WTC11 (cell line): ENCODE results near the gene TIMP4. TPM values are rescaled to one million over a fixed set of nuclear protein-coding genes. Genes with fewer than 3 reads are reported as not detected.

ENCODE experiments used
- ATAC-seq: fragments of 200-7000 bp; cut with Tn5 transposase; 2 replicates; pipeline ENCODE4 v1.10.0; 2021; ENCODE audit warnings: mild to moderate bottlenecking, moderate library complexity
- CTCF ChIA-PET: fragments of 300-600 bp; sonication (Branson Sonifier 250); formaldehyde crosslinking; loops from one replicate; lab custom pipeline; 2021; ENCODE audit warnings: antibody characterized with exemption; lab: Charles Lee
- POLR2A ChIA-PET: fragments of 350-600 bp; sonication (Branson Sonifier 250); formaldehyde crosslinking; loops from one replicate; lab custom pipeline; 2021; ENCODE audit warnings: antibody characterized with exemption; lab: Charles Lee
- DNase-seq: peaks from one replicate; pipeline ENCODE4 v3.0.0; 2021; ENCODE audit warnings: low spot score
- H3K27ac Mint-ChIP-seq: 2 replicates; pipeline ENCODE4 v1.8.0; 2021; ENCODE audit warnings: mixed read lengths
- H3K27me3 Mint-ChIP-seq: 2 replicates; pipeline ENCODE4 v1.8.0; 2021; ENCODE audit warnings: low read depth, mild to moderate bottlenecking, moderate library complexity, mixed read lengths
- H3K36me3 Mint-ChIP-seq: 2 replicates; pipeline ENCODE4 v1.8.0; 2021; ENCODE audit warnings: mixed read lengths
- H3K4me1 Mint-ChIP-seq: 2 replicates; pipeline ENCODE4 v1.8.0; 2022; ENCODE audit warnings: mixed read lengths
- H3K4me3 Mint-ChIP-seq: 2 replicates; pipeline ENCODE4 v1.8.0; 2021; ENCODE audit warnings: mild to moderate bottlenecking, moderate library complexity, mixed read lengths
- H3K9me3 Mint-ChIP-seq: 2 replicates; pipeline ENCODE4 v1.8.0; 2021; ENCODE audit warnings: mixed read lengths
- AR ChIP-seq: fragments of 250-450 bp; sonication (Bioruptor Pico); IDR thresholded peaks from 2 replicates; pipeline ENCODE4 v1.9.0; 2021; ENCODE audit warnings: mild to moderate bottlenecking
- ARID4B ChIP-seq: sonication (generic); formaldehyde crosslinking; IDR thresholded peaks from 2 replicates; pipeline ENCODE4 v1.8.0; 2023; ENCODE audit warnings: missing genetic modification reagents, mild to moderate bottlenecking, borderline replicate concordance
- ATF1 ChIP-seq: sonication (generic); formaldehyde crosslinking; IDR thresholded peaks from 2 replicates; pipeline ENCODE4 v1.8.1; 2023; ENCODE audit warnings: mild to moderate bottlenecking, moderate library complexity, missing genetic modification reagents
- ERG ChIP-seq: fragments of 250-450 bp; sonication (Bioruptor Pico); IDR thresholded peaks from 2 replicates; pipeline ENCODE4 v1.8.0; 2021; ENCODE audit warnings: mild to moderate bottlenecking
- HMGA2 ChIP-seq: fragments of 250-450 bp; sonication (Bioruptor Pico); IDR thresholded peaks from 2 replicates; pipeline ENCODE4 v1.4.0; 2021; ENCODE audit warnings: mild to moderate bottlenecking, moderate library complexity
- SMAD3 ChIP-seq: sonication (generic); formaldehyde crosslinking; IDR thresholded peaks from 2 replicates; pipeline ENCODE4 v1.8.0; 2022; ENCODE audit warnings: missing genetic modification reagents, mild to moderate bottlenecking, borderline replicate concordance
- SOX15 ChIP-seq: fragments of 250-450 bp; sonication (Bioruptor Pico); IDR thresholded peaks from 2 replicates; pipeline ENCODE4 v1.9.0; 2021; ENCODE audit warnings: mild to moderate bottlenecking
- STAT6 ChIP-seq: sonication (generic); formaldehyde crosslinking; conservative IDR thresholded peaks from 2 replicates; pipeline ENCODE4 v1.8.1; 2023; ENCODE audit warnings: mild to moderate bottlenecking, low read depth, missing genetic modification reagents, moderate library complexity
- ZBTB21 ChIP-seq: sonication (generic); formaldehyde crosslinking; IDR thresholded peaks from 2 replicates; pipeline ENCODE4 v1.8.1; 2023; ENCODE audit warnings: mild to moderate bottlenecking, missing genetic modification reagents, borderline replicate concordance
- ZMAT4 ChIP-seq: fragments of 250-450 bp; sonication (Bioruptor Pico); IDR thresholded peaks from 2 replicates; pipeline ENCODE4 v1.9.0; 2021; ENCODE audit warnings: mild to moderate bottlenecking
- ZNF232 ChIP-seq: sonication (generic); formaldehyde crosslinking; IDR thresholded peaks from 2 replicates; pipeline ENCODE4 v1.8.0; 2022; ENCODE audit warnings: mild to moderate bottlenecking, missing genetic modification reagents
- ZNF416 ChIP-seq: fragments of 250-450 bp; sonication (Bioruptor Pico); IDR thresholded peaks from 2 replicates; pipeline ENCODE4 v1.9.0; 2021; ENCODE audit warnings: mild to moderate bottlenecking, inconsistent platforms
- ZNF423 ChIP-seq: fragments of 250-450 bp; sonication (Bioruptor Pico); IDR thresholded peaks from 2 replicates; pipeline ENCODE4 v2.1.2; 2022; ENCODE audit warnings: mild to moderate bottlenecking, moderate library complexity
- ZNF425 ChIP-seq: fragments of 250-450 bp; sonication (Bioruptor Pico); conservative IDR thresholded peaks from 2 replicates; pipeline ENCODE4 v1.9.0; 2021; ENCODE audit warnings: mild to moderate bottlenecking
- total RNA-seq: library from RNA; stranded (reverse); gene quantifications from 3 replicates; pipeline ENCODE4 v1.2.3, GENCODE V29; 2021

TIMP4 gene
- total RNA-seq, 1 experiment from 2014 or later: 11.8 TPM

- DNase-seq (no peak), ATAC-seq (no peak)
- H3K36me3 Mint-ChIP-seq: no peaks in the 10 kb centered on the region
- ChIA-PET POLR2A (no interaction called here), CTCF (interaction anchor here (1.0 kb wide), 1 partner anchor 17 kb away, joined by 3 read pairs; no protein-coding TSS in a partner anchor)
- H3K4me1 Mint-ChIP-seq: peaks cover 9% of the 10 kb centered on the region
- no peak for TF ChIP-seq ATF1 (CRISPR knock-in tag)
- no peak for TF ChIP-seq SOX15 (CRISPR knock-in tag)
- TF ChIP-seq STAT6 (CRISPR knock-in tag): no peak
- no peak for TF ChIP-seq ZNF425 (CRISPR knock-in tag)
- TF ChIP-seq HMGA2 (CRISPR knock-in tag): no peak
- no peaks in the 10 kb centered on the region for H3K9me3 Mint-ChIP-seq
- no peak overlapping the region for H3K4me3 Mint-ChIP-seq
- no peak overlapping the region for H3K27ac Mint-ChIP-seq
- H3K27me3 Mint-ChIP-seq: no peaks in the 10 kb centered on the region
Observed at GRCh38 chr3:12192655-12193484, 34.2 kb upstream of the TIMP4 start.

GRCh38 chr3:12192173-12192572, 33.5 kb upstream of the TIMP4 start:
- no peaks in the 10 kb centered on the region for H3K36me3 Mint-ChIP-seq
- DNase-seq (no peak), ATAC-seq (no peak)
- POLR2A ChIA-PET: no interaction called here
- no peak overlapping the region for H3K27ac Mint-ChIP-seq
- H3K4me3 Mint-ChIP-seq: no peak overlapping the region
- H3K4me1 Mint-ChIP-seq: peaks cover 9% of the 10 kb centered on the region
- no peaks in the 10 kb centered on the region for H3K27me3 Mint-ChIP-seq
- no peaks in the 10 kb centered on the region for H3K9me3 Mint-ChIP-seq
- CTCF ChIA-PET: interaction anchor here (1.0 kb wide), 1 partner anchor 16 kb away, joined by 3 read pairs; no protein-coding TSS in a partner anchor
- TF ChIP-seq SMAD3 (CRISPR knock-in tag) (no peak), ZNF232 (no peak), AR (CRISPR knock-in tag) (no peak), ERG (CRISPR knock-in tag) (no peak), ZNF416 (CRISPR knock-in tag) (no peak), ZBTB21 (no peak), ARID4B (CRISPR knock-in tag) (no peak), ZNF423 (CRISPR knock-in tag) (no peak), ZMAT4 (CRISPR knock-in tag) (no peak)
